B cell (primary cell): ENCODE data around the gene NSUN2. TPM values are rescaled to one million over a fixed set of nuclear protein-coding genes. Genes with fewer than 3 reads are reported as not detected.

Experiments
- ATAC-seq: fragments of 200-7000 bp; cut with Tn5 transposase; one replicate; pipeline ENCODE4 v1.10.0; 2021; ENCODE audit warnings: low read depth, mild to moderate bottlenecking, moderate number of reproducible peaks, moderate library complexity
- CTCF ChIA-PET: fragments of 350-600 bp; sonication (Branson Sonifier 250); formaldehyde crosslinking; loops from one replicate; lab custom pipeline; 2021; ENCODE audit warnings: antibody characterized with exemption, inconsistent platforms; lab: Charles Lee
- POLR2A ChIA-PET: fragments of 350-600 bp; sonication (Branson Sonifier 250); formaldehyde crosslinking; loops from one replicate; lab custom pipeline; 2021; ENCODE audit warnings: antibody characterized with exemption; lab: Charles Lee
- DNase-seq: peaks from one replicate; pipeline ENCODE4 v3.0.0; 2013
- H2AFZ ChIP-seq: 2 replicates; pipeline ENCODE4 v1.6.1; 2012; ENCODE audit warnings: mild to moderate bottlenecking, low read depth, low read length; ENCODE audit not compliant: insufficient read depth, poor library complexity, severe bottlenecking
- H3K27ac ChIP-seq, 2 donors: 1 replicate in 1 of 2; 2 replicates in 1 of 2; pipeline ENCODE4 v1.5.1; 2012 to 2013; ENCODE audit warnings: low read length in 2 of 2, mild to moderate bottlenecking in 2 of 2, moderate library complexity in 1 of 2
- H3K27me3 ChIP-seq, 4 experiments: fragments of 200-600 bp in 1 of 4; sonication (generic) in 1 of 4; replicated peaks in 1 of 4; 1 replicate in 2 of 4; 2 replicates in 2 of 4; pipeline versions ENCODE4 v1.6.1 to v1.7.0; 2013 to 2016; ENCODE audit warnings: low read length in 3 of 4, mild to moderate bottlenecking in 2 of 4, mixed read lengths in 1 of 4, moderate library complexity in 1 of 4; ENCODE audit not compliant: insufficient read depth in 4 of 4, control insufficient read depth in 3 of 4; ENCODE audit errors: control extremely low read depth in 1 of 4
- H3K36me3 ChIP-seq, 2 experiments: replicated peaks in 1 of 2; 1 replicate in 1 of 2; 2 replicates in 1 of 2; pipeline versions ENCODE4 v1.6.1 to v1.7.1; 2013; ENCODE audit warnings: low read length in 1 of 2; ENCODE audit not compliant: insufficient read depth in 2 of 2, control insufficient read depth in 1 of 2; ENCODE audit errors: control extremely low read depth in 1 of 2, extremely low read depth in 1 of 2
- H3K4me1 ChIP-seq, 2 donors: fragments of 200-600 bp in 1 of 2; sonication (generic) in 1 of 2; 1 replicate in 1 of 2; 2 replicates in 1 of 2; pipeline versions ENCODE4 v1.5.1 to v1.6.1; 2013 to 2017; ENCODE audit warnings: low read length in 2 of 2; ENCODE audit not compliant: control insufficient read depth in 2 of 2, insufficient read depth in 2 of 2
- H3K4me2 ChIP-seq: replicated peaks from 2 replicates; pipeline ENCODE3; 2012; ENCODE audit warnings: mild to moderate bottlenecking, low read depth, low read length; ENCODE audit not compliant: poor library complexity, severe bottlenecking
- H3K4me3 ChIP-seq, 5 experiments: fragments of 200-600 bp in 1 of 5; sonication (generic) in 1 of 5; 1 replicate in 3 of 5; 2 replicates in 2 of 5; pipeline versions ENCODE4 v1.5.1 to v1.7.0; 2011 to 2016; ENCODE audit warnings: low read length in 4 of 5, mild to moderate bottlenecking in 4 of 5, low read depth in 2 of 5, control low read depth in 1 of 5, moderate library complexity in 1 of 5; ENCODE audit not compliant: insufficient read depth in 1 of 5; ENCODE audit errors: control extremely low read depth in 1 of 5, extremely low read depth in 1 of 5
- H3K79me2 ChIP-seq: fragments of 200-600 bp; sonication (generic); one replicate; pipeline ENCODE4 v1.6.0; 2016; ENCODE audit warnings: low read length; ENCODE audit not compliant: control insufficient read depth, insufficient read depth
- H3K9ac ChIP-seq: fragments of 200-600 bp; sonication (generic); 2 replicates; pipeline ENCODE4 v1.6.1; 2017; ENCODE audit warnings: mild to moderate bottlenecking, low read length, moderate library complexity
- H3K9me3 ChIP-seq, 3 donors: one replicate each; pipeline versions ENCODE4 v1.6.1 to v1.7.1; 2013; ENCODE audit warnings: low read length in 2 of 3; ENCODE audit not compliant: control insufficient read depth in 2 of 3, insufficient read depth in 1 of 3; ENCODE audit errors: control extremely low read depth in 1 of 3
- H4K20me1 ChIP-seq: 2 replicates; pipeline ENCODE4 v1.6.0; 2012; ENCODE audit warnings: mild to moderate bottlenecking, low read length; ENCODE audit not compliant: insufficient read depth, control insufficient read depth, poor library complexity, severe bottlenecking
- H3K27ac Mint-ChIP-seq: one replicate; pipeline ENCODE4 v1.8.0; 2021; ENCODE audit warnings: mixed read lengths
- H3K27me3 Mint-ChIP-seq: one replicate; pipeline ENCODE4 v1.8.0; 2021; ENCODE audit warnings: mixed read lengths
- H3K4me1 Mint-ChIP-seq: one replicate; pipeline ENCODE4 v1.8.0; 2021; ENCODE audit warnings: mixed read lengths
- H3K4me3 Mint-ChIP-seq: one replicate; pipeline ENCODE4 v1.8.0; 2021; ENCODE audit warnings: mixed read lengths
- H3K9me3 Mint-ChIP-seq: one replicate; pipeline ENCODE4 v1.8.0; 2022; ENCODE audit warnings: mixed read lengths; ENCODE audit not compliant: insufficient read depth
- EZH2 ChIP-seq: IDR thresholded peaks from 2 replicates; pipeline ENCODE4 v1.6.1; 2012; ENCODE audit warnings: borderline replicate concordance, low read depth, mild to moderate bottlenecking, moderate library complexity, low read length; ENCODE audit not compliant: insufficient read depth, poor library complexity, severe bottlenecking
- WGBS: methylation state at CpG from one replicate; pipeline ENCODE4 v1.1.5; 2013; ENCODE audit warnings: missing lambda C conversion rate; ENCODE audit not compliant: insufficient coverage; 5-methylcytosine and 5-hydroxymethylcytosine counted together
- intact Hi-C: fragments of 100-400 bp; cut with micrococcal nuclease; formaldehyde crosslinking; loops from one replicate; pipeline ENCODE4 v1.10.0; 2022
- polyA plus RNA-seq: library from polyadenylated mRNA; depleted of rRNA; stranded (reverse); fragments of >200 nt; gene quantifications from 2 replicates; pipeline ENCODE4 v1.2.3, GENCODE V29; 2012
- total RNA-seq, 2 donors: library from RNA; stranded (reverse); fragments of 120-200 nt in 1 of 2; gene quantifications; 1 replicate in 1 of 2; 2 replicates in 1 of 2; pipeline versions ENCODE4 v1.2.3 to v1.2.4, GENCODE V29; 2013 to 2022
- TF ChIP-seq, protein P1 (sequence below): fragments of 200-600 bp; IDR thresholded peaks from one replicate; pipeline ENCODE4 v1.8.0; 2022; ENCODE audit warnings: antibody characterized with exemption, mild to moderate bottlenecking

Gene NSUN2
- total and polyA plus RNA-seq, 2 donors (not counting 1 experiment from before 2014, with no cell fraction given) = 58.8 to 85.0 TPM

DNA sequence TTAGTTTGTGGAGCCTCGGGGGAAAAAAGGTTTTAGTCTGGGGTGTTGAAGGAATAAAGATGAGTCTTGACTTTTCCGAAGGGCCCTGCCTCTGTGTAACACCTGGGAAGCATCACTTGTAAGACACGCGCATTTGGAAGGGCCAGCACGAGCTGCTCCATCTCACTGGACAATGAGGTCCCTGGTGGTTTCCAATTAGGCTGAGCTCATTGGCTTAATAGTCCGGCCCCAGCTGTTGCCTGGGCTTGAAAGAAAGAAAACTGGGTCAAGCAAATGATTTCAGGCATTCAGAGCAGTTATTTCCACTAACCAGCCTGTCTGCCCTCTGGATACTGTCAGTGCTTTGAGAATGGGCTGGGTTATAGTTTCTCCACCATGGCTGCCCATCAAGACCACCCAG is 64.5 kb downstream of the NSUN2 start:
- Histone ChIP-seq H2AFZ (no peak overlapping the region), H3K27ac (no peak overlapping the region), H3K4me1 (no peaks in the 10 kb centered on the region), H3K9me3 (peaks cover 0 to 8% (median 0%) of the 10 kb centered on the region in 3 donors), H3K4me3 (no peak overlapping the region), H3K9ac (no peak overlapping the region), H3K4me2 (no peak overlapping the region), H3K36me3 (no peaks in the 10 kb centered on the region), H3K27me3 (peaks cover 0 to 10% (median 4%) of the 10 kb centered on the region in 4 experiments), H4K20me1 (no peaks in the 10 kb centered on the region), H3K79me2 (no peaks in the 10 kb centered on the region)
- peaks cover 34% of the 10 kb centered on the region for H3K27me3 Mint-ChIP-seq
- CTCF ChIA-PET = no interaction called here
- H3K27ac Mint-ChIP-seq = no peak overlapping the region
- WGBS = 76% methylated on average over 6 of the region's 6 CpGs
- ATAC-seq = no peak
- POLR2A ChIA-PET = interaction anchor here (0.9 kb wide), 1 partner anchor 11 kb away, joined by 4 read pairs; no protein-coding TSS in a partner anchor
- no peak for TF ChIP-seq EZH2
- TF ChIP-seq, protein P1, sequence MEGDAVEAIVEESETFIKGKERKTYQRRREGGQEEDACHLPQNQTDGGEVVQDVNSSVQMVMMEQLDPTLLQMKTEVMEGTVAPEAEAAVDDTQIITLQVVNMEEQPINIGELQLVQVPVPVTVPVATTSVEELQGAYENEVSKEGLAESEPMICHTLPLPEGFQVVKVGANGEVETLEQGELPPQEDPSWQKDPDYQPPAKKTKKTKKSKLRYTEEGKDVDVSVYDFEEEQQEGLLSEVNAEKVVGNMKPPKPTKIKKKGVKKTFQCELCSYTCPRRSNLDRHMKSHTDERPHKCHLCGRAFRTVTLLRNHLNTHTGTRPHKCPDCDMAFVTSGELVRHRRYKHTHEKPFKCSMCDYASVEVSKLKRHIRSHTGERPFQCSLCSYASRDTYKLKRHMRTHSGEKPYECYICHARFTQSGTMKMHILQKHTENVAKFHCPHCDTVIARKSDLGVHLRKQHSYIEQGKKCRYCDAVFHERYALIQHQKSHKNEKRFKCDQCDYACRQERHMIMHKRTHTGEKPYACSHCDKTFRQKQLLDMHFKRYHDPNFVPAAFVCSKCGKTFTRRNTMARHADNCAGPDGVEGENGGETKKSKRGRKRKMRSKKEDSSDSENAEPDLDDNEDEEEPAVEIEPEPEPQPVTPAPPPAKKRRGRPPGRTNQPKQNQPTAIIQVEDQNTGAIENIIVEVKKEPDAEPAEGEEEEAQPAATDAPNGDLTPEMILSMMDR = no peak
- H3K4me3 Mint-ChIP-seq = no peak overlapping the region
- H3K4me1 Mint-ChIP-seq = no peaks in the 10 kb centered on the region
- DNase-seq = no peak
- intact Hi-C loops = no loop called here
- no peaks in the 10 kb centered on the region for H3K9me3 Mint-ChIP-seq

GRCh38 chr5:6567835-6568234 is 65.0 kb downstream of the NSUN2 start:
- intact Hi-C loops = no loop called here
- H3K9ac ChIP-seq = no peak overlapping the region
- H3K4me3 ChIP-seq = no peak overlapping the region
- no peaks in the 10 kb centered on the region for H3K4me1 ChIP-seq
- CTCF ChIA-PET = interaction anchor here (0.6 kb wide), 1 partner anchor 122 kb away, joined by 4 read pairs; no protein-coding TSS in a partner anchor
- H3K4me3 Mint-ChIP-seq = no peak overlapping the region
- H3K9me3 Mint-ChIP-seq = no peaks in the 10 kb centered on the region
- H3K79me2 ChIP-seq = no peaks in the 10 kb centered on the region
- H4K20me1 ChIP-seq = no peaks in the 10 kb centered on the region
- no peak for TF ChIP-seq EZH2
- TF ChIP-seq, protein P1 = no peak
- no peaks in the 10 kb centered on the region for H3K4me1 Mint-ChIP-seq
- no peak for ATAC-seq
- no peak overlapping the region for H3K4me2 ChIP-seq
- POLR2A ChIA-PET = no interaction called here
- DNase-seq = no peak
- peaks cover 34% of the 10 kb centered on the region for H3K27me3 Mint-ChIP-seq
- H3K9me3 ChIP-seq = peaks cover 0 to 5% (median 0%) of the 10 kb centered on the region in 3 donors
- H3K27ac Mint-ChIP-seq = no peak overlapping the region
- H3K27ac ChIP-seq = no peak overlapping the region
- H3K36me3 ChIP-seq = no peaks in the 10 kb centered on the region
- H2AFZ ChIP-seq = no peak overlapping the region
- peaks cover 0 to 10% (median 4%) of the 10 kb centered on the region in 4 experiments for H3K27me3 ChIP-seq
